NCI-H2081 (cell line): ENCODE measurements around the gene ENDOD1.

ENCODE experiments used
- DNase-seq, 2 experiments: peaks; one replicate each; lab custom pipeline; 2025; lab: John Stamatoyannopoulos, UW

Gene ENDOD1

GRCh38 chr11:95175818-95176380 lies 86.3 kb downstream of the ENDOD1 start:
- DNase-seq = no peak
